Caco-2 (cell line): ENCODE measurements around the gene PTPRG. TPM values are rescaled to one million over a fixed set of nuclear protein-coding genes. Genes with fewer than 3 reads are reported as not detected.

ENCODE experiments used
- BruUV-seq: library from RNA; stranded (reverse); fragments of 400-500 nt; replicated peaks from 2 replicates; lab custom pipeline; 2021; lab: Mats Ljungman, UMichigan
- CTCF ChIA-PET: fragments of 300-600 bp; sonication (Branson Sonifier 250); formaldehyde crosslinking; loops from one replicate; lab custom pipeline; 2022; ENCODE audit warnings: antibody characterized with exemption; lab: Charles Lee
- POLR2A ChIA-PET: fragments of 300-600 bp; sonication (Branson Sonifier 250); formaldehyde crosslinking; loops from one replicate; lab custom pipeline; 2022; ENCODE audit warnings: antibody characterized with exemption; lab: Charles Lee
- DNase-seq, 2 experiments: peaks; one replicate each; pipeline versions ENCODE4 v3.0.0 to v3.0.0-alpha.2; 2020 to 2022
- H3K27me3 ChIP-seq: replicated peaks from 2 replicates; pipeline ENCODE4 v1.6.0; 2011; ENCODE audit warnings: low read length; ENCODE audit not compliant: control insufficient read depth, insufficient read depth
- H3K36me3 ChIP-seq: 2 replicates; pipeline ENCODE4 v1.5.1; 2011; ENCODE audit warnings: low read length; ENCODE audit not compliant: control insufficient read depth, insufficient read depth
- H3K4me1 ChIP-seq: fragments of 250-450 bp; sonication (Bioruptor Pico); 2 replicates; pipeline ENCODE4 v1.5.1; 2020; ENCODE audit warnings: mild to moderate bottlenecking
- H3K4me3 ChIP-seq: 2 replicates; pipeline ENCODE4 v1.5.1; 2011; ENCODE audit warnings: low read depth, mild to moderate bottlenecking, control low read depth, low read length
- H3K9me3 ChIP-seq: fragments of 250-450 bp; sonication (Bioruptor Pico); 2 replicates; pipeline ENCODE4 v1.5.1; 2020; ENCODE audit warnings: mild to moderate bottlenecking, moderate library complexity
- H3K27ac Mint-ChIP-seq: one replicate; pipeline ENCODE4 v1.8.0; 2022; ENCODE audit warnings: mixed read lengths; ENCODE audit not compliant: unreplicated experiment
- H3K27me3 Mint-ChIP-seq: one replicate; pipeline ENCODE4 v1.8.0; 2022; ENCODE audit warnings: mixed read lengths; ENCODE audit not compliant: insufficient read depth, unreplicated experiment
- H3K36me3 Mint-ChIP-seq: one replicate; pipeline ENCODE4 v1.8.0; 2022; ENCODE audit warnings: mild to moderate bottlenecking, mixed read lengths; ENCODE audit not compliant: insufficient read depth, unreplicated experiment
- H3K4me1 Mint-ChIP-seq: one replicate; pipeline ENCODE4 v1.8.0; 2022; ENCODE audit warnings: low read depth, mixed read lengths; ENCODE audit not compliant: unreplicated experiment
- H3K4me3 Mint-ChIP-seq: one replicate; pipeline ENCODE4 v1.8.0; 2022; ENCODE audit warnings: mild to moderate bottlenecking, moderate library complexity, mixed read lengths; ENCODE audit not compliant: unreplicated experiment
- H3K9me3 Mint-ChIP-seq: one replicate; pipeline ENCODE4 v1.8.0; 2022; ENCODE audit warnings: mixed read lengths; ENCODE audit not compliant: unreplicated experiment
- CTCF ChIP-seq, 2 experiments: fragments of 200-600 bp in 1 of 2; IDR thresholded peaks; 1 replicate in 1 of 2; 2 replicates in 1 of 2; pipeline versions ENCODE4 v1.5.1 to v1.8.0; 2011 to 2022; ENCODE audit warnings: antibody characterized with exemption in 1 of 2, control low read depth in 1 of 2, inconsistent platforms in 1 of 2, low read depth in 1 of 2, low read length in 1 of 2, mild to moderate bottlenecking in 1 of 2, moderate library complexity in 1 of 2; ENCODE audit not compliant: insufficient read depth in 1 of 2, severe bottlenecking in 1 of 2, unreplicated experiment in 1 of 2
- intact Hi-C: fragments of 100-400 bp; cut with micrococcal nuclease; formaldehyde crosslinking; loops from one replicate; pipeline ENCODE4 v1.10.0; 2022; ENCODE audit not compliant: unreplicated experiment
- total RNA-seq: library from RNA; stranded (reverse); gene quantifications from 2 replicates; pipeline ENCODE4 v1.2.3, GENCODE V29; 2022

The PTPRG gene
- total RNA-seq, 1 experiment from 2014 or later: 46.4 TPM

GRCh38 chr3:62312201-62312600 lies 750.8 kb downstream of the PTPRG start:
- H3K4me1 Mint-ChIP-seq: no peaks in the 10 kb centered on the region
- POLR2A ChIA-PET: no interaction called here
- H3K36me3 Mint-ChIP-seq: no peaks in the 10 kb centered on the region
- H3K27me3 ChIP-seq: no peaks in the 10 kb centered on the region
- no peak overlapping the region for H3K27ac Mint-ChIP-seq
- H3K27me3 Mint-ChIP-seq: peaks cover 10% of the 10 kb centered on the region
- no peak for DNase-seq
- H3K9me3 ChIP-seq: no peaks in the 10 kb centered on the region
- H3K9me3 Mint-ChIP-seq: no peaks in the 10 kb centered on the region
- H3K36me3 ChIP-seq: no peaks in the 10 kb centered on the region
- H3K4me1 ChIP-seq: no peaks in the 10 kb centered on the region
- H3K4me3 ChIP-seq: no peak overlapping the region
- TF ChIP-seq CTCF (IDR thresholded peaks at IDR 0.05; ENCODE audit: insufficient read depth in 1 of 2, low read depth in 1 of 2, low read length in 1 of 2, severe bottlenecking in 1 of 2, unreplicated experiment in 1 of 2): no peak
- intact Hi-C loops: no loop called here
- no peak overlapping the region for H3K4me3 Mint-ChIP-seq
- no TSS peak for BruUV-seq
- CTCF ChIA-PET: no interaction called here

GRCh38 chr3:62316525-62316924 lies 755.2 kb downstream of the PTPRG start:
- H3K4me3 ChIP-seq: no peak overlapping the region
- TF ChIP-seq CTCF (IDR thresholded peaks at IDR 0.05; ENCODE audit: insufficient read depth in 1 of 2, low read depth in 1 of 2, low read length in 1 of 2, severe bottlenecking in 1 of 2, unreplicated experiment in 1 of 2): no peak
- BruUV-seq: no TSS peak
- H3K9me3 ChIP-seq: no peaks in the 10 kb centered on the region
- H3K27me3 ChIP-seq: no peaks in the 10 kb centered on the region
- peaks cover 7% of the 10 kb centered on the region for H3K36me3 Mint-ChIP-seq
- intact Hi-C loops: no loop called here
- no peak overlapping the region for H3K4me3 Mint-ChIP-seq
- no peaks in the 10 kb centered on the region for H3K4me1 Mint-ChIP-seq
- no peaks in the 10 kb centered on the region for H3K4me1 ChIP-seq
- H3K36me3 ChIP-seq: no peaks in the 10 kb centered on the region
- POLR2A ChIA-PET: no interaction called here
- no peak for DNase-seq
- H3K27ac Mint-ChIP-seq: no peak overlapping the region
- peaks cover 16% of the 10 kb centered on the region for H3K27me3 Mint-ChIP-seq
- H3K9me3 Mint-ChIP-seq: no peaks in the 10 kb centered on the region
- CTCF ChIA-PET: no interaction called here

- peaks cover 7% of the 10 kb centered on the region for H3K36me3 Mint-ChIP-seq
- DNase-seq: no peak
- intact Hi-C loops: no loop called here
- ChIA-PET CTCF (no interaction called here), POLR2A (no interaction called here)
- no peak overlapping the region for H3K27ac Mint-ChIP-seq
- Histone ChIP-seq H3K9me3 (no peaks in the 10 kb centered on the region), H3K4me1 (no peaks in the 10 kb centered on the region), H3K4me3 (no peak overlapping the region), H3K27me3 (no peaks in the 10 kb centered on the region), H3K36me3 (no peaks in the 10 kb centered on the region)
- no peaks in the 10 kb centered on the region for H3K9me3 Mint-ChIP-seq
- peaks cover 16% of the 10 kb centered on the region for H3K27me3 Mint-ChIP-seq
- H3K4me1 Mint-ChIP-seq: no peaks in the 10 kb centered on the region
- no TSS peak for BruUV-seq
- H3K4me3 Mint-ChIP-seq: no peak overlapping the region
- TF ChIP-seq CTCF (IDR thresholded peaks at IDR 0.05; ENCODE audit: insufficient read depth in 1 of 2, low read depth in 1 of 2, low read length in 1 of 2, severe bottlenecking in 1 of 2, unreplicated experiment in 1 of 2): no peak
These were observed 757.0 kb downstream of the PTPRG start for GRCh38 chr3:62318365-62318751.
